Body of pancreas (tissue), 4 donors: Measurements from ENCODE around the gene PTH1R. TPM values are rescaled to one million over a fixed set of nuclear protein-coding genes. Genes with fewer than 3 reads are reported as not detected.
A peak's percentile ranks its signal among the peaks of the same experiment; 100 is the strongest.

Source experiments
- ATAC-seq: fragments of 150-250 bp; one replicate; pipeline ENCODE4 v1.9.1; 2016
- DNase-seq, 4 donors: peaks; one replicate each; pipeline ENCODE4 v3.0.0-alpha.2; 2019
- H3K27ac ChIP-seq, 4 donors: fragments of 200-600 bp; sonication (generic); 1 replicate in 3 of 4; 2 replicates in 1 of 4; pipeline versions ENCODE4 v1.5.1 to v1.6.1; 2016 to 2019; ENCODE audit warnings: mild to moderate bottlenecking in 1 of 4, mixed read lengths in 1 of 4, moderate library complexity in 1 of 4
- H3K27me3 ChIP-seq, 2 donors: fragments of 200-600 bp; sonication (generic); one replicate each; pipeline ENCODE4 v1.6.0; 2016; ENCODE audit warnings: mild to moderate bottlenecking in 1 of 2
- H3K36me3 ChIP-seq, 2 donors: fragments of 200-600 bp; sonication (generic); replicated peaks in 1 of 2; 2 replicates each; pipeline ENCODE4 v1.5.1; 2016; ENCODE audit warnings: low read depth in 2 of 2; ENCODE audit not compliant: insufficient read depth in 1 of 2
- H3K4me1 ChIP-seq: fragments of 200-600 bp; sonication (generic); one replicate; pipeline ENCODE4 v1.6.0; 2016
- H3K4me3 ChIP-seq, 2 donors: fragments of 200-600 bp; sonication (generic); 1 replicate in 1 of 2; 2 replicates in 1 of 2; pipeline ENCODE4 v1.5.1; 2016 to 2019
- H3K9me3 ChIP-seq, 3 donors: fragments of 200-600 bp; sonication (generic); 1 replicate in 2 of 3; 2 replicates in 1 of 3; pipeline ENCODE4 v1.5.1; 2016
- POLR2A ChIP-seq, 3 donors: fragments of 450-650 bp; IDR thresholded peaks; one replicate each; pipeline ENCODE4 v1.6.1; 2016; ENCODE audit warnings: antibody characterized with exemption in 3 of 3, mild to moderate bottlenecking in 2 of 3
- WGBS, 2 donors: methylation state at CpG; one replicate each; pipeline ENCODE4 v1.1.5; 2017; 5-methylcytosine and 5-hydroxymethylcytosine counted together
- intact Hi-C: fragments of 100-400 bp; cut with DNase I; formaldehyde crosslinking; loops from one replicate; pipeline ENCODE4 v1.15.1; 2023
- total RNA-seq, 2 donors: library from RNA; depleted of rRNA; stranded (reverse); fragments of >200 nt; gene quantifications; one replicate each; pipeline ENCODE4 v1.1.0, GENCODE V29; 2016
- TF ChIP-seq, protein P1 (sequence below), 7 experiments: fragments of 450-650 bp in 4 of 7; fragments of 200-600 bp in 3 of 7; sonication (generic) in 3 of 7; IDR thresholded peaks; one replicate each; pipeline ENCODE4 v1.5.1; 2016 to 2019; ENCODE audit warnings: antibody characterized with exemption in 7 of 7

PTH1R gene
- total RNA-seq, 2 donors from 2014 or later, result 1.8 to 8.2 TPM

DNA sequence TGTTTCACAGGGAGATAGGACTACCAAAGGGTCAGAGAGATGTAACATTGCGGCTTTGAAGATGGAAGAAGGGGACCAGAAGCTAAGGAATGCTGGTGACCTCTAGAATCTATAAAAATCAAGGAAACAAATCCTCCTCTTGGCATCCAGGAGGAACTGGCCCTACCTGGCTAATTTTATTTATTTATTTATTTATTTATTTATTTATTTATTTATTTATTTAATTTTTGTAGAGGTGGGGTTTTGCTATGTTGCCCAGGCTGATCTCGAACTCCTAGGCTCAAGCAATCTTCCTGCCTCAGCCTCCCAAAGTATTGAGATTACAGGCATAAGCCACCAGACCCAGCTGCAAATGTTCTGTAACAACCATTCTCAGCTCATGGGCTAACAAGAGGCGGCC lies 34.0 kb upstream of the PTH1R start:
- 95 to 96% methylated on average over 3 of the region's 3 CpGs for WGBS, 2 donors
- Histone ChIP-seq H3K27me3 (no peaks in the 10 kb centered on the region), H3K27ac (no peak overlapping the region), H3K9me3 (peaks cover 0 to 11% (median 0%) of the 10 kb centered on the region in 3 donors), H3K4me3 (no peak overlapping the region), H3K36me3 (no peaks in the 10 kb centered on the region), H3K4me1 (peaks cover 17% of the 10 kb centered on the region)
- no peak for TF ChIP-seq POLR2A (IDR thresholded peaks at IDR 0.05)
- TF ChIP-seq, protein P1, sequence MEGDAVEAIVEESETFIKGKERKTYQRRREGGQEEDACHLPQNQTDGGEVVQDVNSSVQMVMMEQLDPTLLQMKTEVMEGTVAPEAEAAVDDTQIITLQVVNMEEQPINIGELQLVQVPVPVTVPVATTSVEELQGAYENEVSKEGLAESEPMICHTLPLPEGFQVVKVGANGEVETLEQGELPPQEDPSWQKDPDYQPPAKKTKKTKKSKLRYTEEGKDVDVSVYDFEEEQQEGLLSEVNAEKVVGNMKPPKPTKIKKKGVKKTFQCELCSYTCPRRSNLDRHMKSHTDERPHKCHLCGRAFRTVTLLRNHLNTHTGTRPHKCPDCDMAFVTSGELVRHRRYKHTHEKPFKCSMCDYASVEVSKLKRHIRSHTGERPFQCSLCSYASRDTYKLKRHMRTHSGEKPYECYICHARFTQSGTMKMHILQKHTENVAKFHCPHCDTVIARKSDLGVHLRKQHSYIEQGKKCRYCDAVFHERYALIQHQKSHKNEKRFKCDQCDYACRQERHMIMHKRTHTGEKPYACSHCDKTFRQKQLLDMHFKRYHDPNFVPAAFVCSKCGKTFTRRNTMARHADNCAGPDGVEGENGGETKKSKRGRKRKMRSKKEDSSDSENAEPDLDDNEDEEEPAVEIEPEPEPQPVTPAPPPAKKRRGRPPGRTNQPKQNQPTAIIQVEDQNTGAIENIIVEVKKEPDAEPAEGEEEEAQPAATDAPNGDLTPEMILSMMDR (IDR thresholded peaks at IDR 0.05), result no peak
- DNase-seq, result no peak
- ATAC-seq, result no peak
- intact Hi-C loops, result no loop called here

DNA sequence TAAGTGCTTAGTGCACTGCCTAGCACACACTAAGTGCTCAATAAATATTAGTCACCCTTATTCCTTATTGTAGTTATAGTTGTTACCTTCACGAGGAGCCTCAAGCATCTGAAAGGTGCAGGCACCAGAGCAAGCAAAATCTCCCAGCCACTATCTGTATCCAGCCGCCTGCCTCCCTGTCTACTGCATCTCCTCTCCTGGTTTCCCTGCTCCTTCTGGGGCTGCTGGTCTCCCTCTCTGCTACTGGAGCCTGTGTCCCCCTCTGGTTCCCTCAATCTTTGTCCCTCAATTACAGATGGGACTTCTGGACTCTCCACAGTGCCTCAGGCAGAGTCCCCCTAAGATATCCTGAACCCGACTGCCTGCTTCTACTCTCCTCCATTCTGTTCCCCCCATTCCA lies 33.1 kb upstream of the PTH1R start:
- H3K27me3 ChIP-seq, result no peaks in the 10 kb centered on the region
- no peak for ATAC-seq
- peaks cover 0 to 11% (median 0%) of the 10 kb centered on the region in 3 donors for H3K9me3 ChIP-seq
- H3K4me1 ChIP-seq, result peaks cover 17% of the 10 kb centered on the region
- H3K36me3 ChIP-seq, result no peaks in the 10 kb centered on the region
- WGBS, 2 donors, result 81 to 85% methylated on average over 3 of the region's 3 CpGs
- TF ChIP-seq, protein P1 (IDR thresholded peaks at IDR 0.05), result no peak
- TF ChIP-seq POLR2A (IDR thresholded peaks at IDR 0.05), result no peak
- H3K27ac ChIP-seq, result no peak overlapping the region
- H3K4me3 ChIP-seq, result no peak overlapping the region
- intact Hi-C loops, result no loop called here
- DNase-seq, result no peak

DNA sequence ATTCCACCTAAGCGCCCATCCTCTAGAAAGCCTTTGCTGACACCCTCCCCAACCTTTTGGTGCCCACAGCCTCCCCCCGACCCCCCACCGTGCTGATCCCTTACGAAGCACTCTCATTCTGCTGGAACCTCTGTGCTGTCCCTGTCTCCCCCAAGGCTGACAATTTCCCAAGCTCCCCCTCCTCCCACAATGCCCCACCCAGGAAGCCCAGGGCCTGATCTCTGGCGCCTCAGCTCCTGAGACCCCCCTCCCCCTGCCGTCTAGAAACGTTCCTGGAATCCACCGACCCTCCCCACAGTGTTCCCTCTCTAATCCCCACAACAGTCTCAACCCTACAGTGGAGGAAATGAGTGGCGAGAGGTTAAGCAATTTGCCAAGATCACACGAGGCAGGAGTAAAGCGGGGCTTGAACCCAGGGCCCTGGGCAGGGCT lies 32.6 kb upstream of the PTH1R start:
- ATAC-seq (no peak), DNase-seq (no peak)
- intact Hi-C loops, result no loop called here
- Histone ChIP-seq H3K27me3 (no peaks in the 10 kb centered on the region), H3K27ac (peak overlapping the region; percentile 71 to 90 (median 87)), H3K9me3 (peaks cover 0 to 11% (median 0%) of the 10 kb centered on the region in 3 donors), H3K36me3 (no peaks in the 10 kb centered on the region), H3K4me1 (peaks cover 17% of the 10 kb centered on the region), H3K4me3 (no peak overlapping the region)
- 48 to 50% methylated on average over 10 of the region's 11 CpGs for WGBS, 2 donors
- TF ChIP-seq, protein P1 (IDR thresholded peaks at IDR 0.05), result no peak
- no peak for TF ChIP-seq POLR2A (IDR thresholded peaks at IDR 0.05)

DNA sequence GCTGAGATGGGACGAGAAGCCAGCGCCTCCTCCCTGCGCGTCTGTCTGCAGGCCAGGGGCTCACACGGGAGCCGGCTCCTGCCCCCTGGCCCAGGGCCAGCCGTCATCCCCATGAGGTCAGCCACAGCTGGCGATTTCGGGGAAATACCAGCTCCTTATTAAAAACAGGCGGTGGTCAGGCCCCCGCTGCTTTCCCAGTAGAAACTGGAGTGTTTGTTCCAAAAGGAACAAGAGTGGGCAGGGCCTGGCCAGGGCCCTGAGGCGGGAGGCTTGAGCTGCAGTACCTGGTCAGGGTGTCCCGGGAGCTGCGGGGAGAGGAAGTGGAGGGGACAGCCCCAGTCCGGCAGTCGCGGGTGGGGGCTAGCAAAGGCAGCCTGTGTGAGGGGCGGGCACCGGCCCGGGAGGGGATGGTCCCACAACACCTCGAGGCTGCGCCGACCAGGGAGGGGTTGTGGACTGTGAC lies 32.1 kb upstream of the PTH1R start:
- peaks cover 0 to 11% (median 0%) of the 10 kb centered on the region in 3 donors for H3K9me3 ChIP-seq
- WGBS, 2 donors, result 11% methylated on average over 23 of the region's 23 CpGs; no CpG with 5 or more reads in 1 of the 2 donors
- peaks cover 17% of the 10 kb centered on the region for H3K4me1 ChIP-seq
- intact Hi-C loops, result no loop called here
- peak; percentile 75 for ATAC-seq
- peak overlapping the region; percentile 71 to 90 (median 87) for H3K27ac ChIP-seq
- peak; percentile 67 to 76 (median 74) for DNase-seq
- H3K27me3 ChIP-seq, result no peaks in the 10 kb centered on the region
- H3K36me3 ChIP-seq, result no peaks in the 10 kb centered on the region
- H3K4me3 ChIP-seq, result peak overlapping the region; percentile 22 to 23
- peak in 1 of 3 donors; percentile 74 for TF ChIP-seq POLR2A (IDR thresholded peaks at IDR 0.05)
- TF ChIP-seq, protein P1 (IDR thresholded peaks at IDR 0.05), result no peak
